Coronary artery (tissue), 2 donors: Measurements from ENCODE around the gene ACACA.

ENCODE experiments used
- DNase-seq: peaks from one replicate; pipeline ENCODE4 v3.0.0-alpha.2; 2017; ENCODE audit warnings: low spot score
- H3K27ac ChIP-seq, 2 donors: fragments of 200-600 bp; sonication (generic); one replicate each; pipeline ENCODE4 v1.5.1; 2016 to 2019
- H3K4me3 ChIP-seq: fragments of 200-600 bp; sonication (generic); 2 replicates; pipeline ENCODE4 v1.5.1; 2016; ENCODE audit warnings: mild to moderate bottlenecking, moderate library complexity
- TF ChIP-seq, protein P1 (sequence below): fragments of 200-600 bp; sonication (generic); IDR thresholded peaks from one replicate; pipeline ENCODE4 v1.5.1; 2019; ENCODE audit warnings: antibody characterized with exemption

ACACA gene

DNA sequence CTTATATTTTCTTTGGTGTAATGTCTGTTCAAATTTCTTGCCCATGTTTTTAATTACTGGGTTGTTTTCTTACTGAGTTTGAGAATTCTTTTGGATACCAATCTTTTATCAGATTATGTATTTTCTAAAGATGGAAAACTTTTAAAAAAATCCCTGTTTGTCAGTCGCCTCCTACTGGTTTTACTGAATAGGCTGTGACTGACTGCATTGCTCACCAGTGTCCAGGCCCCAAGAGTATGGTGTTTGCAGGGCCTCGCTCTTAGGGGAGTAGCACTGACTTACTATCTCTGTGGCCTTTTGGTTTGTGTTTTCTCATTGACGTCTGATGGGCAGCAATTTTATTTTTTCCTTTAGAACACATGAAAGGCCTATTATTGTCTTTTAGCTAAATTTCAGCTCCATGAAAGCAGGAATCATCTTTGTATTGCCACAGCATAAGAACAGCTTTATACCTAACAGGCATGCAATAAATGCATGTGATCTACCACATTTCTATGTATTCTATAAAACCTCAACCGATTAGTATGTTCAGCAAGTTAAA is 269.5 kb downstream of the ACACA start:
- TF ChIP-seq, protein P1, sequence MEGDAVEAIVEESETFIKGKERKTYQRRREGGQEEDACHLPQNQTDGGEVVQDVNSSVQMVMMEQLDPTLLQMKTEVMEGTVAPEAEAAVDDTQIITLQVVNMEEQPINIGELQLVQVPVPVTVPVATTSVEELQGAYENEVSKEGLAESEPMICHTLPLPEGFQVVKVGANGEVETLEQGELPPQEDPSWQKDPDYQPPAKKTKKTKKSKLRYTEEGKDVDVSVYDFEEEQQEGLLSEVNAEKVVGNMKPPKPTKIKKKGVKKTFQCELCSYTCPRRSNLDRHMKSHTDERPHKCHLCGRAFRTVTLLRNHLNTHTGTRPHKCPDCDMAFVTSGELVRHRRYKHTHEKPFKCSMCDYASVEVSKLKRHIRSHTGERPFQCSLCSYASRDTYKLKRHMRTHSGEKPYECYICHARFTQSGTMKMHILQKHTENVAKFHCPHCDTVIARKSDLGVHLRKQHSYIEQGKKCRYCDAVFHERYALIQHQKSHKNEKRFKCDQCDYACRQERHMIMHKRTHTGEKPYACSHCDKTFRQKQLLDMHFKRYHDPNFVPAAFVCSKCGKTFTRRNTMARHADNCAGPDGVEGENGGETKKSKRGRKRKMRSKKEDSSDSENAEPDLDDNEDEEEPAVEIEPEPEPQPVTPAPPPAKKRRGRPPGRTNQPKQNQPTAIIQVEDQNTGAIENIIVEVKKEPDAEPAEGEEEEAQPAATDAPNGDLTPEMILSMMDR = no peak
- H3K27ac ChIP-seq = no peak overlapping the region

DNA sequence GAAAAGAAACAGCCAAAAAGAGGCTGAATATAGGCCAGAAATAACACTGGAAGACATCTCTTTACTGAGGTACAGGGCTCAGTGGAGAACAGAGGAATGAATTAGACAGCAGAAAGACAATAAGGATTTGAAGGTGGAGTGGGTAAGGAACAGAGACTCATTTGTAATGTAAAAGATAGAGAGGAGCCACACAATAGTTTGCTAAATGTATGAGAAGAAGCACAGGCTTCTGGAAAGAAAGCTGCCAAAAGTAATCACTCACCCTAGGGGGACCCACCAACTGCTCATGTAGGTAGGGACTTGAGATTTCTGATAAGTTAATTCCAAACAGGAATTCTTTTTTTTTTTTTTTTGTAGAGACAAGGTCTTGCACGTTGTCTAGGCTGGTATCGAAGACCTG is 271.1 kb downstream of the ACACA start:
- Histone ChIP-seq H3K4me3 (no peak overlapping the region), H3K27ac (no peak overlapping the region)
- no peak for DNase-seq
- TF ChIP-seq, protein P1 = no peak

More for the DNA sequence above, 269.5 kb downstream of the ACACA start:
- DNase-seq = no peak
- H3K4me3 ChIP-seq = no peak overlapping the region

DNA sequence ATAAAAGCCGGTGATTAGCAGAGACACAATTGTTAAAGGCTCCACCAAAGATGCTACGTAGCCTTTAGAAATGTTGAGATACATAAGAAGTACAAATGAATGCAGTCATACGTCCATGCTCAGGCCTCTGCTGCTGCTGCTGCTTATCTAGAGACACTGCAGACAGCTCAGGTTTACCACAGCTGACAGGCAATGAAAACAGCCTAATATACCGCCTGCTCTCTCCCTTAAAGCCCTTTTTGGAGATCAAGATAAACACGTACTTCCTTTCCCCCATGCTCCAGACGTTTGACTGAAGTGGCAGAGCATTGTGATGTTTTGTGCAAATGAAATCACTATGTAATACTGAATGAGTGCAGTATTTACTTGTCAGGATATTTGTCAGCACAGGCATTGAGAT is 272.6 kb downstream of the ACACA start:
- Histone ChIP-seq H3K4me3 (no peak overlapping the region), H3K27ac (no peak overlapping the region)
- TF ChIP-seq, protein P1 = no peak
- DNase-seq = no peak

DNA sequence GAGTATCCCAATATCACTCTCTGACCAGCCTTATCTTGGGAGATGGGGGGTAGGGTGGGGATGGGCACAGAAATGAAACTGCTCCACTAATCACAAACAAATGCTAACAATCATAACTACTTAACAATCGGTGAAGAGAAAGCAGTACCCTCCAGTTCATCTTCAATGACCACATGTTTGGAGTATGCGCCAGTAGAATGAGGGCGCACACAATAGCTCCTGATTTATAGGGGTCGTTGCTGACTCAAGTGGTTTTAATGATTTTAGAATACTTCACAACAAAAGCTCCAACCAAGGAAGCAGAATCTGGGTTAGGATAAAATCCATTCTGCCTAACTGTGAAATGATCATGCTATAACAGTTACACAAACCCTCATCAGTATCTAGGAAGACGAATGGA is 273.5 kb downstream of the ACACA start:
- no peak for DNase-seq
- H3K4me3 ChIP-seq = no peak overlapping the region
- H3K27ac ChIP-seq = no peak overlapping the region
- TF ChIP-seq, protein P1 = no peak

DNA sequence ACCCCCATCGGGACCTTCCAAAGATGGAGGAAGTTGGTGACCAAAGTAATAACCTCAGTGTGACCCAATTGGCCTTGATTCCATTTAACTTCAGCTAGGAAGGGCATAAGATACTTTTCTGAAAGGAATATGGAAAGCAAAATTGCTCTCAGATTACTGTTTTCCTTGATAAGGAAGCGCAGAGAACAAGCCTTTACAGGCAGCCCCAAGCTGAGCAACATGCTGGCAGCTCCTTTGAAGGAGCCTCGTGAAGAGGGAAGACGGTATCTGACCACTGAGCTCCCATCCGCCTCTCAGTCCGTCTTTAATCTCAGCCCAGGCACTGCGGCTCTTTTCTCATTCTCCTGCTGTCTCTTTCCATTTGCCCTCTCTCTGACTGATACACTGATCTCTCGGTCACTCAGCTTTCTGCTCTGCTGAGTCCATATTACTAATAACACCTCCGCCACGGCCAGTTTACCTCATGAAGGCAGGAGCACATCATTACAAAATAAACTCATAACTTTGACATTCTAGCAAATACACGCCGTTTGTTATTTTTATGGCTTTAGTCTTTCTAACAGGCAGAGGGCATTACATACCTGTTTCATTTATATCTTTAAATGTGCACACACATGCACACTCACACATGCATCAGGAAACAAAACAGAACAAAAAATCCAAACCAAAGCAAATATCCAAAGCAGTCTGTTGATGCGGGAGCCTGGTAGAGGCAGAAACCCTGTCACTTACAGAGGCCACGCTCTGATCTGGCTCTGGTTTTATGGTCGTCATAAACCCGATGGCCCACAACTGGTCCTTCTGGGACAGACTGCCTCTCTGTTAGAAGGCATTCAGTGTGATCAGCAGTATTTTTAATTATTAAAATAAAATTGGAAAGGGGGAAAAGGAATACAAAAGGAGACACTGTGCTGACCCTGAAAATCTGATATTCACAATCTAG is 274.7 kb downstream of the ACACA start:
- TF ChIP-seq, protein P1 = no peak
- Histone ChIP-seq H3K27ac (no peak overlapping the region), H3K4me3 (no peak overlapping the region)
- DNase-seq = no peak

DNA sequence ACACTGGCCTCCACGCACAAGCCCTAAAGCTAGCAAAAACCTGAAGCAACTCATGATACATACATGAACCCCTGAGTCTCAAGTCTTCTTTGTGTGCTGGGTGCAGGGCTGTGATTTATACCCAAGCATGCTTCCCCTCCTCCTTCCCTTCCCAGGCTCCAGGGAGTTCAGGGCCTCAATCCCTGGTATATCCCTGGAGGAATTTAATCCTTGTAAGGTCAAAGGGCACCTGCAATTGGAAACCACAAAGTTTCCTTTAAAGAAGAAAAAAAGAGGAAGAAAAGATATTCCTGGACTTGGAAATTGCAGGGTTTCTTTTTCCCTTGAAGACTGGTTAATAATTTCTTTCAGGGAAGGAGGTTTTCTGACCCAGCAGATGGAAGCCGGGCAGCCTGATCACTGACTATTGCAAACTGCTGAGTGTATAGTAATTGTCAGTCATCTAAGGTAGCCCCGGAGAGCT is 275.6 kb downstream of the ACACA start:
- Histone ChIP-seq H3K27ac (no peak overlapping the region), H3K4me3 (no peak overlapping the region)
- TF ChIP-seq, protein P1 = no peak
- no peak for DNase-seq

DNA sequence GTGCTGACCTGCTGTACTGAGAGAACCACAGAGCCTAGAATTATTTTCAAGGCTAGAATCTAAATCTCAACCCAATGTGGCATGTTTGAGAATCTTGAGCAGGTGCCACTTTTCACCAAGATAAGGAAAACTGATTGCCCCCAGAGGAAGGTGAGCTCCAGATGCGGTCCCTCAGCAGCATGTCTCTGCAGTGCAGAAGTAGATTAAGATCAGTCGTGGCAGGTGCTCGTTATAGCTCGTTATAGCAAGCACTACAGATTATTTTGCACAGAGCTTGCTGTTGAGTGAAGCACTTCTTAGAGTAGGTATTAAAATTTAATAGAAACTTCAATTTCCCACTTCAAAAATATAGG is 281.8 kb downstream of the ACACA start:
- H3K4me3 ChIP-seq = no peak overlapping the region
- DNase-seq = no peak
- no peak overlapping the region for H3K27ac ChIP-seq
- TF ChIP-seq, protein P1 = no peak
